Hepatocyte (in vitro differentiated cells): ENCODE measurements around the gene LY6G5B.

Experiments used
- CTCF ChIP-seq: fragments of 200-600 bp; sonication (generic); IDR thresholded peaks from 2 replicates; pipeline ENCODE4 v1.5.1; 2016; ENCODE audit warnings: antibody characterized with exemption, mild to moderate bottlenecking; ENCODE audit not compliant: poor library complexity
- EZH2 ChIP-seq: fragments of 200-600 bp; sonication (generic); IDR thresholded peaks from 2 replicates; pipeline ENCODE4 v1.6.1; 2016; ENCODE audit warnings: antibody characterized with exemption, mild to moderate bottlenecking, borderline replicate concordance

DNA sequence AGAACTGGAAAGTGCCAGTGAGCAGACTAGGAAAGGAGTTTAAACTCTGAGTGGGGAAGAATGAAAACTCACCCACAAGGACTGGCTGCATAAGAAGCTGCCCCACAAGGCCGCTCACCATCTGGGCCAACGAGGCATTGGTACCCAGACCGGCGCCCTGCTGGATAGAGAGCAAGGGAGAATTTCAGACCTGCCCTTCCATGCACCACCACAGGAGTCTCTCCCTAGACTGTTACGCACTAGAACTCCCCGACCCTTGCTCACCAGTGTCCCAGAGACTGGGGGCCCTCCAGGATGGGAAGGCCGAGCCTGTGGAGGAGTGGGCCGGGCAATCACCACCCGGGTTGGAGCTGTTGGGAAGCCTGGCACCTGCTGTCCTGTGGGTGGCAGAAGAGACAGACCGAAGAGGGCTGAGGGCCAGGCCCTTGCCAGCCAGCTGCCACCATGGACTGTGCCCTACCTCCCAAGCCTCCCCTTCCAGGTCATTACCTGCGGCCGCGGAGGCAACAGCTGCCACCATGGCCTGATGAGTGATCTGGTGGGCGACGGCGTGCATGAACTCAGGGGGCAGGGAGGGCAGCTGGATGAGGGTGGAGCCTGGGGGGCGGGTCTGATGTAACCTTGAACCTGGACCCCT lies 25.8 kb upstream of the LY6G5B start:
- TF ChIP-seq CTCF (no peak), EZH2 (no peak)
